ENCODE results near the gene ZNF521. TPM values are rescaled to one million over a fixed set of nuclear protein-coding genes. Genes with fewer than 3 reads are reported as not detected.

Gene ZNF521
- total and polyA plus RNA-seq, 2 of the 13 experiments (the other 11 are each of a cell fraction or from before 2014, with no cell fraction given): 0.02 TPM; not detected in 1

DNA sequence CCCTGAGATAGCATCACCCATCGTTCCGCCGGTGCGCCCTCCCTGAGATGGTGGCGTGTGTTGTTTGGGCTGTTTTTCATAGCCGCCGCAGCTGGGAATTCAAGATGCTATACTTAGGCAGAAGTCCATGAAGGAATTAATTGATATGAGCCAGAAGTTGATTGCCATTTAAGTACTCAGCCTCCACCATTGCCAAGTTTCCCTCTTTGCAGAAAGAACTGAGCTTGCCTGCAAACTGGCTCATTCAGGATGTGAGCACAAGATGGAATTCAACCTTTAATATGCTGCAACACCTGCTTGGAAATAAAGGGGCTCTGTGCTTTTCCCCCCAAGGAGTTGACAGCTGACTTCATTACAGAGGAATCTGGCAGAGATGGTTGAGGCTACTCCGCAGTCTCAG, 295.5 kb downstream of the ZNF521 start:
- H3K27me3 ChIP-seq (ENCODE audit: control insufficient read depth in 1 of 2, insufficient read depth in 2 of 2, low read length in 2 of 2): no peaks in the 10 kb centered on the region
- DNase-seq (ENCODE audit: low spot score) (no peak), ATAC-seq (no peak), FAIRE-seq (no peak)
- no peak overlapping the region for H3K27ac ChIP-seq (ENCODE audit: extremely low read length, insufficient read depth, low read length)
- H3K4me2 ChIP-seq (ENCODE audit: low read depth, low read length): no peak overlapping the region
- H3K36me3 ChIP-seq (replicated peaks in 1 of 2; ENCODE audit: control insufficient read depth in 1 of 2, insufficient read depth in 2 of 2, low read length in 2 of 2): no peaks in the 10 kb centered on the region
- no peaks in the 10 kb centered on the region for H3K79me2 ChIP-seq (ENCODE audit: insufficient read depth, low read length)
- in situ Hi-C loops (cut with HindIII; ENCODE audit: extremely low pct_ligation_motif_present, low pct_unique_long_range_greater_than_20kb): no loop called here
- H2AFZ ChIP-seq (ENCODE audit: low read length): no peak overlapping the region
- ChIA-PET POLR2A (no interaction called here), CTCF (ENCODE audit: low intra/inter-chr PET ratio, low total read pairs) (no interaction called here)
- TF ChIP-seq, protein P1, sequence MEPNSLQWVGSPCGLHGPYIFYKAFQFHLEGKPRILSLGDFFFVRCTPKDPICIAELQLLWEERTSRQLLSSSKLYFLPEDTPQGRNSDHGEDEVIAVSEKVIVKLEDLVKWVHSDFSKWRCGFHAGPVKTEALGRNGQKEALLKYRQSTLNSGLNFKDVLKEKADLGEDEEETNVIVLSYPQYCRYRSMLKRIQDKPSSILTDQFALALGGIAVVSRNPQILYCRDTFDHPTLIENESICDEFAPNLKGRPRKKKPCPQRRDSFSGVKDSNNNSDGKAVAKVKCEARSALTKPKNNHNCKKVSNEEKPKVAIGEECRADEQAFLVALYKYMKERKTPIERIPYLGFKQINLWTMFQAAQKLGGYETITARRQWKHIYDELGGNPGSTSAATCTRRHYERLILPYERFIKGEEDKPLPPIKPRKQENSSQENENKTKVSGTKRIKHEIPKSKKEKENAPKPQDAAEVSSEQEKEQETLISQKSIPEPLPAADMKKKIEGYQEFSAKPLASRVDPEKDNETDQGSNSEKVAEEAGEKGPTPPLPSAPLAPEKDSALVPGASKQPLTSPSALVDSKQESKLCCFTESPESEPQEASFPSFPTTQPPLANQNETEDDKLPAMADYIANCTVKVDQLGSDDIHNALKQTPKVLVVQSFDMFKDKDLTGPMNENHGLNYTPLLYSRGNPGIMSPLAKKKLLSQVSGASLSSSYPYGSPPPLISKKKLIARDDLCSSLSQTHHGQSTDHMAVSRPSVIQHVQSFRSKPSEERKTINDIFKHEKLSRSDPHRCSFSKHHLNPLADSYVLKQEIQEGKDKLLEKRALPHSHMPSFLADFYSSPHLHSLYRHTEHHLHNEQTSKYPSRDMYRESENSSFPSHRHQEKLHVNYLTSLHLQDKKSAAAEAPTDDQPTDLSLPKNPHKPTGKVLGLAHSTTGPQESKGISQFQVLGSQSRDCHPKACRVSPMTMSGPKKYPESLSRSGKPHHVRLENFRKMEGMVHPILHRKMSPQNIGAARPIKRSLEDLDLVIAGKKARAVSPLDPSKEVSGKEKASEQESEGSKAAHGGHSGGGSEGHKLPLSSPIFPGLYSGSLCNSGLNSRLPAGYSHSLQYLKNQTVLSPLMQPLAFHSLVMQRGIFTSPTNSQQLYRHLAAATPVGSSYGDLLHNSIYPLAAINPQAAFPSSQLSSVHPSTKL (CRISPR knock-in tag; IDR thresholded peaks at IDR 0.05): no peak
- TF ChIP-seq, protein P2, sequence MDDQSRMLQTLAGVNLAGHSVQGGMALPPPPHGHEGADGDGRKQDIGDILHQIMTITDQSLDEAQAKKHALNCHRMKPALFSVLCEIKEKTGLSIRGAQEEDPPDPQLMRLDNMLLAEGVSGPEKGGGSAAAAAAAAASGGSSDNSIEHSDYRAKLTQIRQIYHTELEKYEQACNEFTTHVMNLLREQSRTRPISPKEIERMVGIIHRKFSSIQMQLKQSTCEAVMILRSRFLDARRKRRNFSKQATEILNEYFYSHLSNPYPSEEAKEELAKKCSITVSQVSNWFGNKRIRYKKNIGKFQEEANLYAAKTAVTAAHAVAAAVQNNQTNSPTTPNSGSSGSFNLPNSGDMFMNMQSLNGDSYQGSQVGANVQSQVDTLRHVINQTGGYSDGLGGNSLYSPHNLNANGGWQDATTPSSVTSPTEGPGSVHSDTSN (CRISPR knock-in tag; IDR thresholded peaks at IDR 0.05; ENCODE audit: borderline replicate concordance): no peak
- TF ChIP-seq, protein P3, sequence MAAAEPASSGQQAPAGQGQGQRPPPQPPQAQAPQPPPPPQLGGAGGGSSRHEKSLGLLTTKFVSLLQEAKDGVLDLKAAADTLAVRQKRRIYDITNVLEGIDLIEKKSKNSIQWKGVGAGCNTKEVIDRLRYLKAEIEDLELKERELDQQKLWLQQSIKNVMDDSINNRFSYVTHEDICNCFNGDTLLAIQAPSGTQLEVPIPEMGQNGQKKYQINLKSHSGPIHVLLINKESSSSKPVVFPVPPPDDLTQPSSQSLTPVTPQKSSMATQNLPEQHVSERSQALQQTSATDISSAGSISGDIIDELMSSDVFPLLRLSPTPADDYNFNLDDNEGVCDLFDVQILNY (CRISPR knock-in tag; conservative IDR thresholded peaks at IDR 0.05): no peak
- TF ChIP-seq KMT2A (CRISPR knock-in tag; IDR thresholded peaks at IDR 0.05) (no peak), GATAD1 (CRISPR knock-in tag; IDR thresholded peaks at IDR 0.05) (no peak), RNF2 (conservative IDR thresholded peaks at IDR 0.05; ENCODE audit: low read depth) (no peak), ZNF292 (CRISPR knock-in tag; IDR thresholded peaks at IDR 0.05; ENCODE audit: borderline replicate concordance, low read depth) (no peak), HOXA9 (CRISPR knock-in tag; IDR thresholded peaks at IDR 0.05; ENCODE audit: borderline replicate concordance) (no peak), JUND (CRISPR knock-in tag; IDR thresholded peaks at IDR 0.05) (no peak), HOXA5 (CRISPR knock-in tag; IDR thresholded peaks at IDR 0.05) (no peak), ZNF713 (CRISPR knock-in tag; IDR thresholded peaks at IDR 0.05) (no peak)
- TF ChIP-seq, protein P4, sequence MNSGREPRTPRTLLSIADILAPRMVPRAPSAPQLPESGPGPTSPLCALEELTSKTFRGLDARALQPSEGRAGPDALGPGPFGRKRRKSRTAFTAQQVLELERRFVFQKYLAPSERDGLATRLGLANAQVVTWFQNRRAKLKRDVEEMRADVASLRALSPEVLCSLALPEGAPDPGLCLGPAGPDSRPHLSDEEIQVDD (CRISPR knock-in tag; IDR thresholded peaks at IDR 0.05; ENCODE audit: borderline replicate concordance): no peak
- TF ChIP-seq, protein P5, sequence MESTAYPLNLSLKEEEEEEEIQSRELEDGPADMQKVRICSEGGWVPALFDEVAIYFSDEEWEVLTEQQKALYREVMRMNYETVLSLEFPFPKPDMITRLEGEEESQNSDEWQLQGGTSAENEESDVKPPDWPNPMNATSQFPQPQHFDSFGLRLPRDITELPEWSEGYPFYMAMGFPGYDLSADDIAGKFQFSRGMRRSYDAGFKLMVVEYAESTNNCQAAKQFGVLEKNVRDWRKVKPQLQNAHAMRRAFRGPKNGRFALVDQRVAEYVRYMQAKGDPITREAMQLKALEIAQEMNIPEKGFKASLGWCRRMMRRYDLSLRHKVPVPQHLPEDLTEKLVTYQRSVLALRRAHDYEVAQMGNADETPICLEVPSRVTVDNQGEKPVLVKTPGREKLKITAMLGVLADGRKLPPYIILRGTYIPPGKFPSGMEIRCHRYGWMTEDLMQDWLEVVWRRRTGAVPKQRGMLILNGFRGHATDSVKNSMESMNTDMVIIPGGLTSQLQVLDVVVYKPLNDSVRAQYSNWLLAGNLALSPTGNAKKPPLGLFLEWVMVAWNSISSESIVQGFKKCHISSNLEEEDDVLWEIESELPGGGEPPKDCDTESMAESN (CRISPR knock-in tag; conservative IDR thresholded peaks at IDR 0.05): no peak
- no peaks in the 10 kb centered on the region for H3K9me3 ChIP-seq (ENCODE audit: low read length)
- 56% methylated on average over 7 of the region's 8 CpGs for WGBS (ENCODE audit: low lambda C conversion rate)
- H3K4me1 ChIP-seq (ENCODE audit: insufficient read depth, low read length): peaks cover 10% of the 10 kb centered on the region
- intact Hi-C loops (cut with micrococcal nuclease; ENCODE audit: unreplicated experiment): no loop called here
- no peak overlapping the region for H3K4me3 ChIP-seq (replicated peaks in 1 of 3; ENCODE audit: insufficient read depth in 1 of 3, low read depth in 2 of 3, low read length in 3 of 3)
- H4K20me1 ChIP-seq (ENCODE audit: insufficient read depth, low read length): no peaks in the 10 kb centered on the region
- no peak overlapping the region for H3K9ac ChIP-seq (ENCODE audit: insufficient read depth, low read depth, low read length)
- no TSS peak for BruUV-seq (replicated peaks)
